Medulla oblongata (tissue), 1 donor: Measurements from ENCODE around the gene TAF7L.
"Not testable (repeated sequence)": the region's sequence is repeated elsewhere in the genome, so short reads cannot be mapped to it uniquely, and the experiment has no call there.

Experiments
- DNase-seq: peaks from one replicate; pipeline ENCODE4 v3.0.0-alpha.2; 2015; ENCODE audit errors: extremely low spot score

TAF7L gene

GRCh38 chrX:101290957-101291603 is at the start of gene TAF7L:
TSS of gene TAF7L (minus strand) at chrX:101291334. CDS start at chrX:101287543, 3,791 bp downstream.
- DNase-seq: no peak

DNA sequence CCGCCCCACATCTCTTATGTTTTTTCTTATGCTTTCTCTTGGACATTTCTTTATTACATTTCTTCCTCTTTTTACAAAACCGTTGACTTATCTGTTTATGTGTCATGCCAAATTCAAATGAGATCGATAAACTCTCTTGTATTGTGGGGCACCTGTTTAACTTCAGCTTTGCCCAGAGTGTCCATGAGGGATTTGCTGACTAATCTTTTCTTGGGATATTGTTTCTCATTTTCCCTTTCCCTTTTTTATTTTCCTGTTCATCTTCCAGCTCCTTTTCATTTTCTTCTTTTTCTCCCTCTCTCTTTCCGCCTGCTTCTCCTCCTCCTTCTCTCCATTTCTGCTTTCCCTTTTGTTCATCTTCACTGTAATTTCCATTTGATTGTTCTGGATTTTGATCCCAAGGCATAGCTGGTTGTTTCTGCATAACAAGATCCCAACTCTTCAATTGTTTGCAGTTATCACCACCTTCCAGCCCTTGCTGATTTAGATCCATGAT is 46.7 kb upstream of the TAF7L start:
- no peak for DNase-seq

DNA sequence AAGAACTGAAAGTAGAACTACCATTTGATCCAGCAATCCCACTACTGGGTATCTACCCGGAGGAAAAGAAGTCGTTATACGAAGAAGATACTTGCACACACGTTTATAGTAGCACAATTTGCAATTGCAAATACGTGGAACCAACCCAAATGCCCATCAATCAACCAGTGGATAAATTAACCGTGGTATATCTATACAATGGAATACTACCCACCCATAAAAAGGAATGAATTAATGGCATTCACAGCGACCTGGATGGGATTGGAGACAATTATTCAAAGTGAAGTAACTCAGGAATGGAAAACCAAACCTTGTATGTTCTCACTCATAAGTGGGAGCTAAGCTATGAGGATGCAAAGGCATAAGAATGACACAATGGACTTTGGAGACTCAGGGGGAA is 43.2 kb upstream of the TAF7L start:
- DNase-seq: not testable (repeated sequence)

DNA sequence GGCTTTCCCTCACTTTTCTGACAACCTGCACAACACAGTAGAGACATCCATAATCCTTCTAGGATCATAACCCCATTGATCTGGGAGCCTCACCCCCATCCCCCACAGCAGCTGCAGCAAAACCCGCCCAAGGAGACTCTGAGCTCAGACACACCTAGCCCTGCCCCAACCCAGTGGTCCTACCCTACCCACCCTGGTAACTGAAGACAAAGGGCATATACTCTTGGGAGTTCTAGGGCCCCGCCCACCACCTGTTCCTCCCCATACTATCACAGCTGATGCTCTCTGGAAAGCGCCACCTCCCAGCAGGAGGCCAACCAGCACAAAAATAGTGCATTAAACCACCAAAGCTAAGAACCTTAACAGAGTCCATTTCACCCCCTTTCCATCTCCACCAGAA is 35.5 kb upstream of the TAF7L start:
- DNase-seq: not testable (repeated sequence)

- DNase-seq: no peak
Observed at GRCh38 chrX:101303790-101304189, 12.7 kb upstream of the TAF7L start.

DNA sequence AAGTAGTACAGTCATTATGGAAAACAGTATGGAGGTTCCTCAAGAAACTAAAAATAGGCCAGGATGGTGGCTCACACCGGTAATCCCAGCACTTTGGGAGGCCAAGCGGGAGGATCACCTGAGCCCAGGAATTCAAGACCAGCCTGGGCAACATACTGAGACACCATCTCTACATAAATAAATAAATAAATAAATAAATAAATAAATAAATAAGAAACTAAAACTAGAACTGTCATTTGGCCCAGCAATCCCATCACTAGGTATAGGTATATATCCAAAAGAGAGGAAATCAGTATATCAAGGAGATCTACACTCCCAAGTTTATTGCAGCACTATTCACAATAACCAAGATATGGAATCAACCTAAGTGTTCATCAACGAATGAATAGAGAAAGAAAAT is 4.5 kb upstream of the TAF7L start:
- DNase-seq: not testable (repeated sequence)

GRCh38 chrX:101287402-101287801 is 3.7 kb downstream of the TAF7L start:
- peak; percentile 26 for DNase-seq

DNA sequence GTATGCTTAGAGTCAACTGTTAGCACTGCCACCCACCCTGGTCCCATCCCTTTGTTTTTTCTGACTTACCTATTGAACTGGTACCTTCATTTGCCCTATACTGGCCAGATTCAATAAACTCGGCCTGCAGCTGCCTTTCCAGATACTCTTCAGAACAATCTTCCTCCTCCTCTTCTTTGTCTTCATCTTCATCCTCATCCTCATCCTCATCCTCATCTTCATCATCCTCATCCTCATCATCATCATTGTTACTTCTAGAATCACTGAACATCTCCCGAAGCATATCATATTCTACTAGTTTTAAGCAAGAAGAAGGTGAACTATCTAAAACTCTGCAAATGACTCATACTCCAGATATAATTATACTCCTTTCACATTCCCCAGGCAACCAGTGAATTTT is 14.9 kb downstream of the TAF7L start:
- no peak for DNase-seq

GRCh38 chrX:101274198-101274597 is 16.9 kb downstream of the TAF7L start:
- no peak for DNase-seq

- no peak for DNase-seq
Observed at GRCh38 chrX:101265869-101266428, 25.2 kb downstream of the TAF7L start.

GRCh38 chrX:101263766-101264165 is 27.4 kb downstream of the TAF7L start:
- no peak for DNase-seq

DNA sequence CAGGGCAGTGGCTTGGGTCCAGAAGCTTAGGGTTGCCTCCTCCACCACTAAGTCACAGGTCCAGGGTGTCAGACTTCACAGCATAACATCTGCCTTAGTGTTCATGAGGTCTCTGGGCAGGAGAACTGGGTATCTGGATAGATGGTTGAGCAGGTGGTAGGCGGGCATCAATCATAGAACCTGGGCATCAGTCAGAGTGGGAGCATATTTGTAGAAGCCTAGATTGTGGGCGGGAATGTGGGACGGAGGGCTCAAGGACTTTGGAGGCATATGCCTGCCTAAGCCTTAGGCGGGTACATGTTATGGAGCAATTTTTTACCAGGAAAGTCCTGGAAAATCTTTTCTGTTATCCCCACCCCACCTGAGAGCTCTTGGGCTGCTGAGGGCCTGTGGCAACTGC is 28.5 kb downstream of the TAF7L start:
- no peak for DNase-seq

- no peak for DNase-seq
Observed at GRCh38 chrX:101260435-101260834, 30.7 kb downstream of the TAF7L start.

- no peak for DNase-seq
Observed at GRCh38 chrX:101258259-101258581, 32.9 kb downstream of the TAF7L start.

- DNase-seq: no peak
Observed at GRCh38 chrX:101257448-101258258, 33.5 kb downstream of the TAF7L start.

DNA sequence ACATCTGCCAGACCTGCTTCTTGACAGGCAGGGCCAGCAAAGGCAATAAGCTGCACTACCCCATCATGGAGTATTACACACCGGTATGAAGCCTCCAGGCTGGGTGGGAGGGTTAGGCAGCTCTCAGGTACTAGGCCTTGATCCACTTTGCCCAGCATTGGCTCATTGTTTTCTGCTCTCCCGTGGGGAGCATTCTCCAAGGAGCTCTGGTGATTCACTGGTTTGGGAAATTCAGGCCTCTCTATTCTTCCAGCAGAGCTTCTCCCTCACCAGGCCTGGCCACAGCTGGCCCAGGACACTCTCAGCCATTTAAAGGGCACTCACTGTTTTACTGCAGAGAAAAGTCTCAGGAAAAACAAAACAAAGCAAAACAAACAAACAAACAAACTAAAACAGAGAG is 38.5 kb downstream of the TAF7L start:
- DNase-seq: no peak

DNA sequence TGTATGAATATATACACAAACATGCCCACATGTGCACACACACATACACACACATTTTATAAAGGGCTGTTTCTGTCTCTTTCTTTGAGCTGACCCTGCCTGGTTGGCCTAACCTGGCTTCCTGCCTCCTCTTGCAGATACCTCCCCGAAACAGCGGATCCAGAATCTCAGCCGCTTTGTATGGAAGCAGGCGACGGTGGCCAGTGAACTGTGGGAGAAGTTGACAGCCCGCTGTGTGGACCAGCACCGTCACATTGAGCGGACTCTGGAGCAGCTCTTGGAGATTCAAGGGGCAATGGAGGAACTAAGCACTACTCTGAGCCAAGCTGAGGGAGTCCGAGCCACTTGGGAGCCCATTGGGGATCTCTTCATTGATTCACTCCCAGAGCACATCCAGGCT is 49.6 kb downstream of the TAF7L start:
- no peak for DNase-seq

DNA sequence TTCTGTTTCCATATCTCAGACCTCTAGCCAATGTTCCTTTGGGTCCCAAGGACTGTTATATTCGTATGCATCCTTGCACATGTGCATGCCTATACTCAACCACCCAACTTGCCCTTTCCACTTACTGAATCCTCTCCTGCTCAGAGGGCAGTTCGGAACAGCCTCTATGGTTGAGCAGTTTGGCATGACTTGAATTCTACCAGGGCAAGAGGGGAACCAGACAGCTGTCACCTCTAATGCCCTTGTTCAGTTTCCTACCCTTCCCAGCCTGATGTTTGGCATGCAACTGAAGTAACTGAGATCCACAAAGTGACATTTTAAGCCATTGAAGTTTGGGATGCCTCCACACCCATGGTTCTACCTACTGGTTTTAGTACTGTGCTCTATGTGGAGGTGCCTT is 54.1 kb downstream of the TAF7L start:
- DNase-seq: no peak

DNA sequence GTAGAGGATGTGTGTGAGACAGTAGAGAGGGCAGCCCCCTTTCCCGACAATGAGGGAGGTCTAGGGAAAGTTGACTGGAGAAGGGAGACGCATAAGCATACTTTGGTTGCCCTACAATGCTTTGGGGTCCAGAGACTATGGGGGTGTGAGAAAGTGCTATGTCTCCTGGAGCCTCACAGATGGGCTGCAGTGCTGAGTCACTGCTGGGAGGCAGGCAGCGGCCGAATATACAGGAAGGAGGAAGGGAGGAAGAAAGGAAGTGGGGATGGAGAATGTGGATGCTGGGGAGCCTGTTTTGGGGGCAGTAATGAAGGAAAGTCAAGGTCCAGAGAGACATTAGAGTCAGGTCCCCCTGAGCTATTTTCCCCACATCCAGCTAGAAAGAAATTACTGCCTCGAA is 58.8 kb downstream of the TAF7L start:
- no peak for DNase-seq

DNA sequence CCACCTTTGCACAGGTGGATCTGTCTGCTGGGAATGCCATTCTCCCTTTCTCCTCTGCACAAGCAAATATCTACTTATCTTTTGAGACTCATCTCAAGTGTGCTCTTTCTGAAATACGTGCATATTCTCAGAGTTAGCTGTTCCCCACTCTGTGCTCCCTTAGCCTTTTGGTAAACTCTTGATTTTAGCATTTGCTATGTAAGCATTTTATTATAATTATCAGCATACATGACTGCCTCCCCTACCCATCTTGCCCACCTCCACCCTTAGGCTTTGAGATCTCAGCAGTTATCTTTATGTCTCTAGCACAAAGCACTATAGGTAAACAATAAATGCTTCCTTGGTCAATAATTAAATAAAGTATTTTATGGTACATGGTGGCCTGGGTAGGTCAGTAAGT is 60.1 kb downstream of the TAF7L start:
- DNase-seq: no peak

GRCh38 chrX:101230636-101231035 is 60.5 kb downstream of the TAF7L start:
- DNase-seq: no peak

DNA sequence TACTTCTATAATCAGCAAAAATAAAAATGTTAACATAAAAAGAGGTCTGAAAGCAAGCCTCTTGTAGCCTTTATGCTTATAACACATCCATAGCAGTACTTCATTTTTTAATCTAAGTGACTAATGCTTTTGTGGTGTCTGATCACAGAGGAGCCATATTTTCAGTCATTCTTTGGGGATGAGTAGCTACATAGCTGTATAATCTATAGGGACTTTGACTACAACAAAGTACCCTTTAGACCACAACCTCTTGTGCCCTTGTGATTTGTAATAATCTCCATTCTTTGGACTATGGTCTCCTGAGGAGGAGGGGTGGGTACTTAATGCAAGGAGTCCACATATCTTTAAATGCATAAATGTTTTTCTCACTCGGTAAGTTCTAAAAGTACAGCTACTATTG is 62.0 kb downstream of the TAF7L start:
- DNase-seq: no peak

- no peak for DNase-seq
Observed at GRCh38 chrX:101223226-101223625, 67.9 kb downstream of the TAF7L start.
